VCaP (cell line): ENCODE measurements around the gene RGS16.

Source experiments
- H3K27ac ChIP-seq: fragments of 450-650 bp; 2 replicates; pipeline ENCODE4 v1.5.1; 2017
- CTCF ChIP-seq: fragments of 450-650 bp; conservative IDR thresholded peaks from 2 replicates; pipeline ENCODE4 v1.5.1; 2017; ENCODE audit warnings: mild to moderate bottlenecking, moderate library complexity

RGS16 gene

DNA sequence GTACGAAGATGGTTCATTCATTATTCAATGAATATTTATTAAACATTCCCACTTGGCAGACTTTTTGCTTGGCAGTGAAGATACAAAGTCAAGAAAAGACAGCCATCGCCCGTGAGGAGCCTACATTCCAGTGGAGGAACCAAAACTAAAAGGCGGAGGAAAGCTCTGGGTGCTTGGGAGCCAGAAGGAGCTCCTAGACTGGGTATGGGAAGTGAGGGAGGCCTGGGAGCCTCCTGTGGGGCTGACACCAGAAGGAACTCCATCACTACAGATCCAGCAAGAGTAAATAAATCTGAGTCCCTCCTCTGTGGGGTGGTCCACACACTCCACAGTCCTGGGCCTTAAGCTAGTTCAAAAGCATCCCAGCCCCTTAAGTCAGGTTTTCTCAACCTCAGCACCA, 30.0 kb downstream of the RGS16 start:
- no peak overlapping the region for H3K27ac ChIP-seq

DNA sequence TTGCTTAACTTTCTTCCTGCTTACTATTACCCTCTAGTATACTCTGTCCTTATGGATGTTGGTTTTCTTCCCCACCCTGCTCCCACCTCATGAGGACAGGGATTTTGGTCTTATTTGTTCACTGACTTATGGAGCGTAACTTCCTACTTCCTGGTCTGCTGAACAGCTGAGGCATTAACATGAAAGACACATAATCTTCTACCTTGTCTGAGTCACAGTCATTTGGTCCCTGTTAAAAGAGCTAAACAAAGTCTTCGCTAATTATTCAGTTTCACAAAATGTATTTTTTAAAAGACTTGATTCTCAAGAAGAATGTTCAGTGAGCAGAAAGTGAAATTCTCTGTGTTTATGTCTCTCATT, 33.6 kb downstream of the RGS16 start:
- no peak overlapping the region for H3K27ac ChIP-seq
- no peak for TF ChIP-seq CTCF

More for the DNA sequence above, 30.0 kb downstream of the RGS16 start:
- no peak for TF ChIP-seq CTCF

GRCh38 chr1:182569939-182570610, 34.1 kb downstream of the RGS16 start:
- H3K27ac ChIP-seq: no peak overlapping the region
- TF ChIP-seq CTCF: no peak

GRCh38 chr1:182568647-182569284, 35.4 kb downstream of the RGS16 start:
- no peak for TF ChIP-seq CTCF
- H3K27ac ChIP-seq: no peak overlapping the region

GRCh38 chr1:182567629-182568028, 36.6 kb downstream of the RGS16 start:
- no peak for TF ChIP-seq CTCF
- no peak overlapping the region for H3K27ac ChIP-seq

GRCh38 chr1:182565537-182565936, 38.7 kb downstream of the RGS16 start:
- no peak for TF ChIP-seq CTCF
- H3K27ac ChIP-seq: no peak overlapping the region

DNA sequence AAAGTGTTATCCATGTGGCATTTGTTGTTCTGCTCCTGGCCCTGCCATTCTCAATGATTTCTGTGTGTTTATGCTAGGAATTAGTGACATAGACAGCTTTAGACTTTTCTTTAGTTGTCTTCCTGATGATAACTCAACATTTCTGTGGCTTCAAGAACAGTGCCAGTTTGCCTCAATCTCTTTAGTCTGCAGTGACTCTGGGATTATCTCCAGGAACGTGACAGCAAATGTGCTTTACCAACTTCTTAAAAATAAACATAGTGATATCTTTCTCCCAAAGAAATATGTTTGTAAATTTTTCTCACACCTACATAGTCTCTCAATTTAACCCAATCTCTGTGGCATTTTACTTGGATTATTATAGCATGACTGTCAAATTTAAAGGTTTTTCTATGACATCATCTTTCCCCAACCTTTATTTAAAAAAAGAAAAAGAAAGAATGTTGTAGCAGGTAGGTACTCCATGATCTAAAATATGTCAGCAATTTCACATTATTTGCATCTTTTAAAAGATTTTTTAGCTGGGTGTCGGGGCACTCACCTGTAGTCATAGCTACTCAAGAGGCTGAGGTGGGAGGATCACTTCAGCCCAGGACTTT, 39.7 kb downstream of the RGS16 start:
- TF ChIP-seq CTCF: no peak
- H3K27ac ChIP-seq: no peak overlapping the region
